Measurements from ENCODE around the gene NKX1-1. TPM values are rescaled to one million over a fixed set of nuclear protein-coding genes. Genes with fewer than 3 reads are reported as not detected.

The NKX1-1 gene
- total RNA-seq, 1 donor from 2014 or later, result not detected

GRCh38 chr4:1381181-1381621 lies 25.0 kb downstream of the NKX1-1 start:
- no peak overlapping the region for H3K4me3 ChIP-seq (ENCODE audit: low read depth, low read length)
- TF ChIP-seq CTCF (conservative IDR thresholded peaks at IDR 0.05; ENCODE audit: low read depth, low read length), result no peak
- no peak for DNase-seq (ENCODE audit: low read depth)

DNA sequence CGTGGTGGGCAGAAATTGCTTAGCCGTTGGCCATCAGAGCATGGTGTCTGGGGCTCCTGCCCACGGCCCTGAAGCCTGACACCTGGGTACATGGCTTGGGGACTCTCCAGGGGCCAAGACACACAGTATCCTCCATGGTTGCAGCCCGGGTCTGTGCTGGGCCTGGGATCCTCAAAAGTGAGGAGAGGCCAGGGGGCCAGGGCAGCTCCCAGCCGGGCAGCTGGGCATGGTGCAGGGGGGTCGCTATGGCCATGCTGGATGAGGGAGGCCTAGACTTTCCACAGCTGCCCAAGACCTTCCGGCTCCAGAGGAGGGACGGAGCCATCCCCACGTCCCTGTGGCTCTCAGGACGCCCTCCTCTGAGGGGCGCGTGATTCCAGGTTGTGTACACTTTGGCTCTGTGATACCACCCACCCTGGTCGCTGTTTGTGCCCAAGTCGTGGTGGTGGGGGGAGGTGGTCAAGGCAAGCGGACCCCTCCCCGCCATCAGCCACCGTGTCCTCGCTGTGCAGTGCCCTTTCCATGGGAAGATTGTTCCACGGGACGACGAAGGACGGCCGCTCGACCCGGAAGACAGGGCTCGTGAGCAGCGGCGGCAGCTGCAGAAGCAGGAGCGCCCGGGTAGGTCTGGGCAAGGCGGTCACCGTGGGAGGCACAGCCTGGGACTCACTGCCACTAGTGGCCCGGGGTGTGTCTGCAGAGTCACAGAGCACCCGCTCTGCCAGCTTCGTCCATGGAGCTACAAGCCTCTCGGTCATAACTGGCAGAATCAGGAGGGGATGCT lies 25.7 kb downstream of the NKX1-1 start:
- DNase-seq (ENCODE audit: low read depth), result no peak
- no peak overlapping the region for H3K4me3 ChIP-seq (ENCODE audit: low read depth, low read length)
- no peak for TF ChIP-seq CTCF (conservative IDR thresholded peaks at IDR 0.05; ENCODE audit: low read depth, low read length)

- no peak for TF ChIP-seq CTCF (conservative IDR thresholded peaks at IDR 0.05; ENCODE audit: low read depth, low read length)
- H3K4me3 ChIP-seq (ENCODE audit: low read depth, low read length), result no peak overlapping the region
- DNase-seq (ENCODE audit: low read depth), result no peak
These were observed 26.4 kb downstream of the NKX1-1 start for GRCh38 chr4:1379801-1380331.

DNA sequence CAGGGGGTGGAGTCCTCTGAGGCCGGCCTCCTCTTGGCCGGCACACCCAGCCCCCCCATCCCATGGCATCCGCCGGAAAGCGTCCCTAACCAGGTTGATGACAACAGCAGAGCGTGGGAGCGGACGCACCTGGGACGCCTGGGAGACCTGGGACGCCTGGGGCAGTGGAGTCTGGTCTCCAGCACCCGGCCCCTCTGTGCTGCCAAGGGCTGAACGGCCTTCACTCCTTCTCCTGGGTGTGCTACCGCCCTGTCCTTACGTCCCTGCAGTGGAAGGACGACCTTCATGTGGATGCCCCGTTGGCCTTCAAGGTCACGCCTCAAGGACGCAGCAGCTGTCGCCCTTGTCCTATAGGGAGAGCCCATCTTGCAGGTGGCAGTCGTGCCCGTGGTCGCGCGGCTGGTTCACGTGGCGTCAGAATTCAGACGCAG lies 26.9 kb downstream of the NKX1-1 start:
- TF ChIP-seq CTCF (conservative IDR thresholded peaks at IDR 0.05; ENCODE audit: low read depth, low read length), result no peak
- DNase-seq (ENCODE audit: low read depth), result no peak
- H3K4me3 ChIP-seq (ENCODE audit: low read depth, low read length), result no peak overlapping the region

- no peak for DNase-seq (ENCODE audit: low read depth)
- H3K4me3 ChIP-seq (ENCODE audit: low read depth, low read length), result no peak overlapping the region
- no peak for TF ChIP-seq CTCF (conservative IDR thresholded peaks at IDR 0.05; ENCODE audit: low read depth, low read length)
These were observed 27.5 kb downstream of the NKX1-1 start for GRCh38 chr4:1378559-1379231.

DNA sequence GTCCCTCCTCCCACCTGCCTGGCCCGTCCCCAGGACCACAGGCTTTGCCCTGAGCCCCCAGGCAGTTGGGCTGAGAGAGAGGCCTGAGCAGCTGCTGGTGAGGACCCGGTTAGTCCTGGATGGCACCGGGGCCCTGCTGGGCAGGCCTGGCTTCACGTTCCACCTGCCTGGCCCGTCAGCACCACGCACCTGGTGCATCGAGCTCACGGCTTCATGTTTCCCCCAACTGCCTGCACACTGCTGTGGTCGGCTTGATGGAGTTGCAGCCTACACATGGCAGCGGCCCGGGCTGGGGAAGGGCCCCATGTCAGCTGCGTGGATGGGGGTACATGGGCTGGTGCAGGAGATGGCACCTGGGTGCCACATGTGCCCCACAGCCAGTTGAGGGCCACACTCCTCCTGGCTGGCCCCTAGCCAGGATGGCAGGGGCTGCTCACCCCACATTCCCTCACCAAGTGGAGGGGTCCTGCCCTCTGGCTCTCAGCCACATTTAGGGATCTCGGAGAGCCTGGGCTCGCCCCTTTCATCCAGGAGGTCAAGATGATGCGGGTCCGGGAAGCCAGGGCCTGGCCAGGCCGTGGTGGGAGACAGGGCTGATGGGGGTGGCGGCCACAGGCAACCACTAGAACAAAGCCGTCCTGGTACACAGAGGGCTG lies 28.5 kb downstream of the NKX1-1 start:
- no peak overlapping the region for H3K4me3 ChIP-seq (ENCODE audit: low read depth, low read length)
- DNase-seq (ENCODE audit: low read depth), result no peak
- TF ChIP-seq CTCF (conservative IDR thresholded peaks at IDR 0.05; ENCODE audit: low read depth, low read length), result no peak

Measured in epithelial cell of proximal tubule (primary cell).